H9 (cell line): Measurements from ENCODE around the gene UGT1A5. TPM values are rescaled to one million over a fixed set of nuclear protein-coding genes. Genes with fewer than 3 reads are reported as not detected.

Source experiments
- DNase-seq: peaks from one replicate; pipeline ENCODE4 v3.0.0-alpha.2; 2017
- H2AFZ ChIP-seq: one replicate; pipeline ENCODE4 v1.6.1; 2013; ENCODE audit warnings: mild to moderate bottlenecking, low read length, control low read depth, moderate library complexity
- H2AK5ac ChIP-seq: 2 replicates; pipeline ENCODE4 v1.6.1; 2013; ENCODE audit warnings: low read length, control low read depth, mixed read lengths; ENCODE audit not compliant: insufficient read length
- H2BK120ac ChIP-seq: one replicate; pipeline ENCODE4 v1.6.1; 2013; ENCODE audit warnings: low read depth, mild to moderate bottlenecking, low read length, control low read depth, inconsistent platforms; ENCODE audit not compliant: poor library complexity, severe bottlenecking
- H2BK12ac ChIP-seq: 2 replicates; pipeline ENCODE4 v1.6.1; 2013; ENCODE audit warnings: low read length, control low read depth, mixed read lengths, low read depth; ENCODE audit not compliant: insufficient read length
- H2BK15ac ChIP-seq: 2 replicates; pipeline ENCODE4 v1.6.1; 2013; ENCODE audit warnings: low read depth, low read length, control low read depth
- H2BK20ac ChIP-seq: one replicate; pipeline ENCODE4 v1.6.1; 2013; ENCODE audit warnings: low read depth, mild to moderate bottlenecking, low read length, control low read depth, inconsistent platforms; ENCODE audit not compliant: poor library complexity, severe bottlenecking
- H2BK5ac ChIP-seq: 2 replicates; pipeline ENCODE4 v1.6.1; 2013; ENCODE audit warnings: low read length, control low read depth, mixed read lengths; ENCODE audit not compliant: insufficient read length
- H3K14ac ChIP-seq: 2 replicates; pipeline ENCODE4 v1.6.1; 2013; ENCODE audit warnings: low read length, control low read depth; ENCODE audit not compliant: insufficient read depth
- H3K18ac ChIP-seq: 2 replicates; pipeline ENCODE4 v1.6.1; 2013; ENCODE audit warnings: low read depth, mild to moderate bottlenecking, mixed read lengths, low read length, control low read depth; ENCODE audit not compliant: insufficient read length
- H3K23ac ChIP-seq: 2 replicates; pipeline ENCODE4 v1.6.1; 2013; ENCODE audit warnings: low read length, control low read depth, mixed read lengths, low read depth; ENCODE audit not compliant: insufficient read length
- H3K23me2 ChIP-seq: 2 replicates; pipeline ENCODE4 v1.6.1; 2013; ENCODE audit warnings: low read depth, mild to moderate bottlenecking, mixed read lengths, low read length, control low read depth; ENCODE audit not compliant: insufficient read length, poor library complexity, severe bottlenecking
- H3K27ac ChIP-seq: 2 replicates; pipeline ENCODE4 v1.5.1; 2013; ENCODE audit warnings: low read length, control low read depth, mixed read lengths, low read depth; ENCODE audit not compliant: insufficient read length
- H3K27me3 ChIP-seq: 2 replicates; pipeline ENCODE4 v1.6.1; 2013; ENCODE audit warnings: low read length, control low read depth, inconsistent platforms; ENCODE audit not compliant: insufficient read depth
- H3K4ac ChIP-seq: 2 replicates; pipeline ENCODE4 v1.6.1; 2013; ENCODE audit warnings: low read depth, mild to moderate bottlenecking, control low read depth, inconsistent platforms, low read length, moderate library complexity
- H3K4me1 ChIP-seq: 2 replicates; pipeline ENCODE4 v1.6.1; 2013; ENCODE audit warnings: low read length, control low read depth, inconsistent platforms; ENCODE audit not compliant: insufficient read depth
- H3K4me2 ChIP-seq: 2 replicates; pipeline ENCODE4 v1.6.1; 2013; ENCODE audit warnings: low read length, control low read depth, mixed read lengths; ENCODE audit not compliant: insufficient read length, insufficient read depth
- H3K56ac ChIP-seq: 2 replicates; pipeline ENCODE4 v1.6.1; 2013; ENCODE audit warnings: low read depth, mild to moderate bottlenecking, mixed read lengths, low read length, control low read depth; ENCODE audit not compliant: insufficient read length
- H3K79me1 ChIP-seq: 2 replicates; pipeline ENCODE4 v1.6.1; 2013; ENCODE audit warnings: low read depth, mild to moderate bottlenecking, moderate library complexity, low read length, control low read depth, inconsistent platforms; ENCODE audit not compliant: insufficient read depth, poor library complexity, severe bottlenecking
- H3K79me2 ChIP-seq: 2 replicates; pipeline ENCODE4 v1.6.1; 2013; ENCODE audit warnings: low read length, control low read depth, inconsistent platforms; ENCODE audit not compliant: insufficient read depth
- H3K9ac ChIP-seq: 2 replicates; pipeline ENCODE4 v1.6.1; 2013; ENCODE audit warnings: low read length, control low read depth, mixed read lengths; ENCODE audit not compliant: insufficient read length; ENCODE audit errors: extremely low read depth
- H3K9me3 ChIP-seq: one replicate; pipeline ENCODE4 v1.6.1; 2013; ENCODE audit warnings: low read depth, low read length, inconsistent platforms; ENCODE audit not compliant: control insufficient read depth
- H3T11ph ChIP-seq: one replicate; pipeline ENCODE4 v1.6.1; 2013; ENCODE audit warnings: mild to moderate bottlenecking, low read length, control low read depth, inconsistent platforms
- H4K20me1 ChIP-seq: one replicate; pipeline ENCODE4 v1.6.1; 2013; ENCODE audit not compliant: control insufficient read depth, insufficient read length, insufficient read depth
- H4K5ac ChIP-seq: 2 replicates; pipeline ENCODE4 v1.6.1; 2013; ENCODE audit warnings: low read depth, mild to moderate bottlenecking, mixed read lengths, low read length, control low read depth; ENCODE audit not compliant: insufficient read length
- H4K8ac ChIP-seq: replicated peaks from 2 replicates; pipeline ENCODE4 v1.6.1; 2013; ENCODE audit warnings: low read length, control low read depth, mixed read lengths, low read depth; ENCODE audit not compliant: insufficient read length
- H4K91ac ChIP-seq: 2 replicates; pipeline ENCODE4 v1.6.1; 2013; ENCODE audit warnings: low read depth, mild to moderate bottlenecking, moderate library complexity, mixed read lengths, low read length, control low read depth; ENCODE audit not compliant: insufficient read length
- H3K27ac Mint-ChIP-seq, 3 experiments: 2 replicates in 2 of 3; 3 replicates in 1 of 3; pipeline ENCODE4 v1.8.0; 2020 to 2021; ENCODE audit warnings: mixed read lengths in 3 of 3, mild to moderate bottlenecking in 1 of 3, moderate library complexity in 1 of 3
- H3K27me3 Mint-ChIP-seq: 2 replicates; pipeline ENCODE4 v1.8.0; 2021; ENCODE audit warnings: low read depth, mild to moderate bottlenecking, moderate library complexity, mixed read lengths
- H3K36me3 Mint-ChIP-seq, 3 experiments: 2 replicates in 2 of 3; 3 replicates in 1 of 3; pipeline ENCODE4 v1.8.0; 2020 to 2021; ENCODE audit warnings: low read depth in 3 of 3, mixed read lengths in 3 of 3; ENCODE audit not compliant: insufficient read depth in 1 of 3
- H3K4me1 Mint-ChIP-seq, 2 experiments: 2 replicates each; pipeline ENCODE4 v1.8.0; 2020; ENCODE audit warnings: mixed read lengths in 2 of 2
- H3K4me3 Mint-ChIP-seq, 2 experiments: 2 replicates in 1 of 2; 3 replicates in 1 of 2; pipeline ENCODE4 v1.8.0; 2020 to 2021; ENCODE audit warnings: mild to moderate bottlenecking in 2 of 2, mixed read lengths in 2 of 2, moderate library complexity in 1 of 2
- H3K9me3 Mint-ChIP-seq, 2 experiments: 2 replicates in 1 of 2; 3 replicates in 1 of 2; pipeline ENCODE4 v1.8.0; 2020; ENCODE audit warnings: mild to moderate bottlenecking in 2 of 2, mixed read lengths in 2 of 2, moderate library complexity in 1 of 2
- CTCF ChIP-seq: fragments of 200-600 bp; sonication (generic); conservative IDR thresholded peaks from 3 replicates; pipeline ENCODE4 v1.8.0; 2021; ENCODE audit warnings: antibody characterized with exemption, mild to moderate bottlenecking
- WGBS: extraction: QIAGEN DNeasy Blood & Tissue Kit; methylation state at CpG from one replicate; pipeline ENCODE4 v1.1.7; 2013; ENCODE audit warnings: missing lambda C conversion rate, low lambda C conversion rate, mixed read lengths; ENCODE audit not compliant: insufficient read length; ENCODE audit errors: extremely low coverage; 5-methylcytosine and 5-hydroxymethylcytosine counted together
- total RNA-seq: library from RNA; stranded (reverse); gene quantifications from 2 replicates; pipeline ENCODE4 v1.2.1, GENCODE V29; 2021

UGT1A5 gene
- total RNA-seq, 1 experiment from 2014 or later: not detected

DNA sequence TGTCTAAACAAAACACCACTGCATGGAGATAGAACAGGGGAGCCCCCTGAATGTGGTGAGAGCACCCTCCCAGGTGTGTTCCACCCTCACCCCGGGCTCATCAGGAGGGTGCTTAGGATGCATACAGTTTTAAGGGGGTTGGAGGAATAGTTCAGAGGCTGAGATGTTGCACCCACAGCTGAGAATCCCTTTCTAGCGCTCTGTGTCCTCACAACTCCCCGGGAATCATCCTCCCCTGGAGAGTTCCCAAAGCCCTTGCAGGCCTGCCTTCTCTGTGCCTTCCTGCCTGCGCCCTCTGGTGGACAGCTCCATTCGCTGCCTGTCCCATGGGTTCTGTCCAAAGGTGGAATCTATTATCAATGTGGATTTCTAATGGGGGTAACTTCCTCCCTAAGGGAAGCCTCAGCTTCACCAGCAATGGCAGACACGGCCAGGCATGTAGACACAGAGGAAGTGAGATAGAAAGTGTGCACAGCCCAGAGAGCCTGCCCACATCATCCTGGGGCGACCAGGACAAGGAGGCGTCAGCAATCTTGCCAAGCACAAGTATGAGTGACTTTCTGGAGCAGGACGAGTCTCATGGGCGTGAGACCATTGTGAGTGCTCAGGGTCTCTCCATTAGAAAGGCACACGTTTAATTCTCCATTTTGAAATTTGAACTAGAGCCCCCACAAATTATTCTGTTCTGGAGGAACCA, 1.2 kb upstream of the UGT1A5 start:
- peak; percentile 92 for TF ChIP-seq CTCF
- Histone ChIP-seq H3K4me2 (no peak overlapping the region), H3K23ac (no peak overlapping the region), H3K4me1 (no peaks in the 10 kb centered on the region), H3T11ph (no peak overlapping the region), H3K56ac (no peak overlapping the region), H3K27me3 (no peaks in the 10 kb centered on the region), H2AFZ (no peak overlapping the region), H3K9me3 (no peaks in the 10 kb centered on the region), H4K8ac (no peak overlapping the region), H3K9ac (no peak overlapping the region), H3K18ac (no peak overlapping the region), H4K5ac (no peak overlapping the region), H4K20me1 (no peaks in the 10 kb centered on the region), H3K79me2 (no peaks in the 10 kb centered on the region), H3K14ac (no peak overlapping the region; the same call in 1 of the 2 replicates), H2BK12ac (no peak overlapping the region), H2AK5ac (no peak overlapping the region), H3K79me1 (no peaks in the 10 kb centered on the region), H3K27ac (no peak overlapping the region), H2BK15ac (no peak overlapping the region), H2BK5ac (no peak overlapping the region), H2BK120ac (no peak overlapping the region), H4K91ac (no peak overlapping the region), H2BK20ac (no peak overlapping the region), H3K23me2 (peaks cover 1% of the 10 kb centered on the region), H3K4ac (no peak overlapping the region)
- Mint-ChIP-seq H3K4me1 (peaks cover 7% of the 10 kb centered on the region in 2 experiments), H3K27me3 (peaks cover 8% of the 10 kb centered on the region), H3K4me3 (no peak overlapping the region; a peak in 1 of 5 replicates), H3K27ac (no peak overlapping the region), H3K9me3 (no peaks in the 10 kb centered on the region), H3K36me3 (no peaks in the 10 kb centered on the region)
- DNase-seq: peak; percentile 84
- WGBS: no CpG with 5 or more reads among the region's 11 CpGs
